Breast epithelium (tissue), 3 donors: ENCODE measurements around the gene SEMA4C.

ENCODE experiments used
- POLR2A ChIP-seq: fragments of 450-650 bp; IDR thresholded peaks from one replicate; pipeline ENCODE4 v1.6.1; 2016; ENCODE audit warnings: antibody characterized with exemption, mild to moderate bottlenecking, moderate library complexity
- POLR2AphosphoS5 ChIP-seq, 3 donors: sonication (generic); formaldehyde crosslinking; IDR thresholded peaks; one replicate each; pipeline ENCODE4 v1.6.1; 2017; ENCODE audit warnings: antibody characterized with exemption in 3 of 3
- TF ChIP-seq, protein P1 (sequence below), 3 donors: fragments of 450-650 bp; IDR thresholded peaks; one replicate each; pipeline ENCODE4 v1.5.1; 2016 to 2017; ENCODE audit warnings: antibody characterized with exemption in 3 of 3, mild to moderate bottlenecking in 3 of 3, moderate library complexity in 3 of 3

DNA sequence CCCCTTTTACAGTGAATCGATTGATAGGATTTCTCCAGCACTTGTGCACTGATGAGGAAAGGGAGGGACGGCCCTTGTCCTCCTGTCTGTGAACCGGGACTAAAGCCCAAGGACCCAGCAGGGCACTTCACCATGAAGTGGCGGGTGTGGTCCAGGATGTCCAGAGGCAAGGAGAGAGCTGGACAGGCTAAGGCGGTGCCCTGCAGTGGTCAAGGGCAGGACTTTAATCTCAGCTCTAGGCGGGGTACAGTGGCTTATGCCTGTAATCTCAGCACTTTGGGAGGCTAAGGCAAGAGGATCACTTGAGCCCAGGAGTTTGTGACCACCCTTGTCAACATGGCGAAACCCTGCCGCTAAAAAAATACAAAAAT is 28.2 kb upstream of the SEMA4C start:
- TF ChIP-seq, protein P1, sequence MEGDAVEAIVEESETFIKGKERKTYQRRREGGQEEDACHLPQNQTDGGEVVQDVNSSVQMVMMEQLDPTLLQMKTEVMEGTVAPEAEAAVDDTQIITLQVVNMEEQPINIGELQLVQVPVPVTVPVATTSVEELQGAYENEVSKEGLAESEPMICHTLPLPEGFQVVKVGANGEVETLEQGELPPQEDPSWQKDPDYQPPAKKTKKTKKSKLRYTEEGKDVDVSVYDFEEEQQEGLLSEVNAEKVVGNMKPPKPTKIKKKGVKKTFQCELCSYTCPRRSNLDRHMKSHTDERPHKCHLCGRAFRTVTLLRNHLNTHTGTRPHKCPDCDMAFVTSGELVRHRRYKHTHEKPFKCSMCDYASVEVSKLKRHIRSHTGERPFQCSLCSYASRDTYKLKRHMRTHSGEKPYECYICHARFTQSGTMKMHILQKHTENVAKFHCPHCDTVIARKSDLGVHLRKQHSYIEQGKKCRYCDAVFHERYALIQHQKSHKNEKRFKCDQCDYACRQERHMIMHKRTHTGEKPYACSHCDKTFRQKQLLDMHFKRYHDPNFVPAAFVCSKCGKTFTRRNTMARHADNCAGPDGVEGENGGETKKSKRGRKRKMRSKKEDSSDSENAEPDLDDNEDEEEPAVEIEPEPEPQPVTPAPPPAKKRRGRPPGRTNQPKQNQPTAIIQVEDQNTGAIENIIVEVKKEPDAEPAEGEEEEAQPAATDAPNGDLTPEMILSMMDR (IDR thresholded peaks at IDR 0.05): no peak
- TF ChIP-seq POLR2A (no peak), POLR2AphosphoS5 (IDR thresholded peaks at IDR 0.05) (no peak)
